DOHH2 (cell line): ENCODE data around the gene CSNK1G2.

ENCODE experiments used
- H3F3A ChIP-seq: fragments of 200-600 bp; sonication (generic), shearing (Covaris generic); 2 replicates; pipeline ENCODE4 v1.6.0; 2016; ENCODE audit warnings: antibody characterized with exemption, mild to moderate bottlenecking; ENCODE audit not compliant: control insufficient read depth, insufficient read depth
- H3K27ac ChIP-seq: fragments of 200-600 bp; sonication (generic); 2 replicates; pipeline ENCODE4 v1.5.1; 2014; ENCODE audit warnings: low read depth, mild to moderate bottlenecking, low read length, moderate library complexity
- H3K27me3 ChIP-seq: fragments of 200-600 bp; sonication (generic); 2 replicates; pipeline ENCODE4 v1.6.1; 2014; ENCODE audit warnings: mild to moderate bottlenecking, low read length, mixed read lengths; ENCODE audit not compliant: control insufficient read depth
- H3K36me3 ChIP-seq: fragments of 200-600 bp; sonication (generic); 2 replicates; pipeline ENCODE4 v1.6.1; 2014; ENCODE audit warnings: mild to moderate bottlenecking, low read length, moderate library complexity, mixed read lengths; ENCODE audit not compliant: control insufficient read depth
- H3K4me1 ChIP-seq: fragments of 200-600 bp; sonication (generic); 2 replicates; pipeline ENCODE4 v1.6.1; 2014; ENCODE audit warnings: mild to moderate bottlenecking, low read length, mixed read lengths; ENCODE audit not compliant: control insufficient read depth
- H3K4me2 ChIP-seq: fragments of 200-600 bp; sonication (generic); 2 replicates; pipeline ENCODE4 v1.6.0; 2014; ENCODE audit warnings: mild to moderate bottlenecking, low read length, moderate library complexity
- H3K4me3 ChIP-seq: fragments of 200-600 bp; sonication (generic); 2 replicates; pipeline ENCODE4 v1.5.1; 2014; ENCODE audit warnings: mild to moderate bottlenecking, low read length, mixed read lengths
- H3K79me2 ChIP-seq: fragments of 200-600 bp; sonication (generic); 2 replicates; pipeline ENCODE4 v1.6.1; 2014; ENCODE audit warnings: mild to moderate bottlenecking, low read length, mixed read lengths; ENCODE audit not compliant: control insufficient read depth
- H3K9me2 ChIP-seq: fragments of 200-600 bp; sonication (generic); replicated peaks from 2 replicates; pipeline ENCODE4 v1.6.1; 2014; ENCODE audit warnings: mild to moderate bottlenecking, low read length, mixed read lengths; ENCODE audit not compliant: control insufficient read depth
- H3K9me3 ChIP-seq: fragments of 200-600 bp; sonication (generic); 2 replicates; pipeline ENCODE4 v1.6.1; 2014; ENCODE audit warnings: antibody characterized with exemption, low read length, mixed read lengths; ENCODE audit not compliant: control insufficient read depth, insufficient read depth
- H4K20me1 ChIP-seq: fragments of 200-600 bp; sonication (generic); 2 replicates; pipeline ENCODE4 v1.6.0; 2014; ENCODE audit warnings: low read depth, mild to moderate bottlenecking, antibody characterized with exemption, low read length, moderate library complexity; ENCODE audit not compliant: control insufficient read depth, insufficient read depth
- CTCF ChIP-seq: fragments of 200-600 bp; sonication (generic); IDR thresholded peaks from one replicate; pipeline ENCODE4 v1.5.1; 2014; ENCODE audit warnings: antibody characterized with exemption, mild to moderate bottlenecking, low read depth, low read length; ENCODE audit not compliant: poor library complexity, severe bottlenecking
- EZH2phosphoT487 ChIP-seq: fragments of 200-600 bp; sonication (generic); IDR thresholded peaks from 2 replicates; pipeline ENCODE4 v1.6.1; 2017; ENCODE audit warnings: borderline replicate concordance, mild to moderate bottlenecking, antibody characterized with exemption, low read length, moderate library complexity, mixed read lengths

Gene CSNK1G2

DNA sequence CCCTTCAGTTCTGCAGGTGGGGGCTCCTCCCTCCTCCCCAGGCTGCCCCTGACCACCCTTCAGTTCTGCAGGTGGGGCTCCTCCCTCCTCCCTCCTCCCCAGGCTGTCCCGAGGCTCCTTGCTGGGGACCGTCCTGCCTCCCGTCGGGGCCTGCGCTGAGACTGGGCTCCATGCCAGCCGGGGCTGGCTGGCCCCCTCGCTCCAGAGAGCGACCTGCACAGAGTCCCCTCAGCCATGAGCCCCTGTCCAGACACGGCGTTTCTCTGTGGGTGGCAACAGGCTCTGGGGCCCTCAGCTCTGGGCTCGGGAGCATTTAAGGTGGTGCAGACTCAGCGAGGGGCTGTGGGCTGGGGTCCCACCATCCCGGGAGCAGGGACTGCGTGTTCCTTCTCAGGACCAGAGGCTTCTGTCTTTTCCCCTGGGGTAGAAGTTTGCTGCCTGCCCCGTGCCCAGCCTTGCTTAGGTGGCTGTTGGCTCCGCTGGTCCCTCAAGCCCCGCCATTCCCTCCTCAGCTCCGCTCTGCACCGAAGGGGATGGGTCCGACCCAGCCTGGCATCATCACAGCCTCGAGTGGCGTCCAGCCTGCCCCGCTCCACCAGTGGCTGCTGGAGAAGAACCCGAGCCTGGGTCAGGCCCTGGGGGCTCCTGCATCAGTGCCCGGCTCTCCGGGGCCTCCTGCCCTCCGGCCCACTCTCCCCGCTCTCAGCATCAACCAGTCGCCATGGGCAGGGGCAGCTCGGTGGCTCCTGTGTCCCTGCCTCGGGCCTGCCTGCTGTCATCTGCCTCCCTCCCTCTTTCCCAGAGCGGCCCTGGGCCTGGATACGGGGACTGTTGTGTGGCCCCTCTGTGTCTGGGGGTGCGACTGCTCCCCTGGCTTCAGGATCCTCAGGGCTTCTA is 27.6 kb downstream of the CSNK1G2 start:
- H3K27ac ChIP-seq: no peak overlapping the region
- peaks cover 60% of the 10 kb centered on the region for H3K79me2 ChIP-seq
- TF ChIP-seq CTCF (no peak), EZH2phosphoT487 (no peak)
- H3K4me3 ChIP-seq: no peak overlapping the region
- no peaks in the 10 kb centered on the region for H3K27me3 ChIP-seq
- no peaks in the 10 kb centered on the region for H3K9me2 ChIP-seq
- no peaks in the 10 kb centered on the region for H3F3A ChIP-seq
- peaks cover 14% of the 10 kb centered on the region for H3K36me3 ChIP-seq
- H3K4me1 ChIP-seq: no peaks in the 10 kb centered on the region
- H3K4me2 ChIP-seq: no peak overlapping the region
- H3K9me3 ChIP-seq: no peaks in the 10 kb centered on the region
- no peaks in the 10 kb centered on the region for H4K20me1 ChIP-seq

DNA sequence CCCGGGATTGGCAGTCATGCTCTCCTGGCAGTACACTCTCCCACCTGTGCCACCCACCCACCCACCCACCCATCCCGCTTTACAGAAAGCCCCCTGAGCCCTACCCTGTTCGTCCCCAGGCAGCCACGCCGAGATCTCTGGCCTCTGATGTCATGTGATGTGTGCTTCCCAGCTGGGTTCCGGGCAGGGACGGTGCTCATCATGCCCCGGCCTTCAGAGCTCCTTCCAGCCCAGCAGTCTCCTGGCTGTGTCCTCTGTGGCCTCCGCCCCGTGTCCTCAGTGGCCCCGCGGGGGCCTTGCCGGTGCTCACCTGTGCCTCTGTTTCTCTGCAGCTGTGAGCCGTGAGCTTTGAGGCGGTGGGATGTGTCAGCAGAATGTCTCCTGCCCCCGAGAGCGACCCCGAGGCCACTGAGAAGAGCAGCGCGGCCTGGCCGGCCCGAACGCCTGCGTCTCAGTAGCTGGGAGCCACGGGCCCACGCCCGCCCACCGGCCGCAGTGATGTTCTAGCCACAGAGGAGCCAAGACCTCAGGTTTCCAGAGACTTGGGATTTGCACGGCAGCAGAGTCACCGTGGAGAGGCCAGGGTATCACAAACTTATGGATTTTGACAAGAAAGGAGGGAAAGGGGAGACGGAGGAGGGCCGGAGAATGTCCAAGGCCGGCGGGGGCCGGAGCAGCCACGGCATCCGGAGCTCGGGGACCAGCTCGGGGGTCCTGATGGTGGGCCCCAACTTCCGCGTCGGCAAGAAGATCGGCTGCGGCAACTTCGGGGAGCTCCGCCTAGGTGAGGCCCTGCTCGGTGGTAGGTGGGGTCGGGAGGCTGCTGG is 28.4 kb downstream of the CSNK1G2 start:
- Histone ChIP-seq H3K9me2 (no peaks in the 10 kb centered on the region), H3K79me2 (peaks cover 62% of the 10 kb centered on the region), H3F3A (no peaks in the 10 kb centered on the region), H3K27me3 (no peaks in the 10 kb centered on the region), H3K36me3 (peaks cover 18% of the 10 kb centered on the region), H3K27ac (no peak overlapping the region), H3K4me3 (no peak overlapping the region), H3K4me2 (no peak overlapping the region), H4K20me1 (no peaks in the 10 kb centered on the region), H3K4me1 (no peaks in the 10 kb centered on the region), H3K9me3 (no peaks in the 10 kb centered on the region)
- TF ChIP-seq CTCF (no peak), EZH2phosphoT487 (no peak)

GRCh38 chr19:1970003-1970805 is 29.2 kb downstream of the CSNK1G2 start:
- H3K4me1 ChIP-seq: no peaks in the 10 kb centered on the region
- H3K9me3 ChIP-seq: no peaks in the 10 kb centered on the region
- H3K79me2 ChIP-seq: peaks cover 68% of the 10 kb centered on the region
- H3K27ac ChIP-seq: no peak overlapping the region
- no peak overlapping the region for H3K4me3 ChIP-seq
- no peaks in the 10 kb centered on the region for H3K9me2 ChIP-seq
- H3F3A ChIP-seq: no peaks in the 10 kb centered on the region
- no peak for TF ChIP-seq EZH2phosphoT487
- no peak for TF ChIP-seq CTCF
- no peak overlapping the region for H3K4me2 ChIP-seq
- H4K20me1 ChIP-seq: no peaks in the 10 kb centered on the region
- no peaks in the 10 kb centered on the region for H3K27me3 ChIP-seq
- peaks cover 24% of the 10 kb centered on the region for H3K36me3 ChIP-seq
